ENCODE measurements around the gene NEURL2.

GRCh38 chr20:45926731-45927070, 35.7 kb upstream of the NEURL2 start:
- TF ChIP-seq POLR2A (IDR thresholded peaks at IDR 0.05): no peak
- TF ChIP-seq CTCF (IDR thresholded peaks at IDR 0.05): no peak
- TF ChIP-seq EP300 (IDR thresholded peaks at IDR 0.05): no peak
